Activated CD4-positive, alpha-beta T cell treated with anti-CD3 and anti-CD28 coated beads, Interleukin-2, amount 50 U/mL, for 16 hours (primary cell): ENCODE results near the gene CCN2.

Experiments used
- DNase-seq: peaks from one replicate; pipeline ENCODE4 v3.0.0-alpha.2; 2020

The CCN2 gene

GRCh38 chr6:131950767-131951575 lies at the start of gene CCN2:
TSS of gene CCN2 (minus strand) at chr6:131951372. CDS start at chr6:131951172, 200 bp downstream.
- no peak for DNase-seq

GRCh38 chr6:132000296-132000695 lies 49.1 kb upstream of the CCN2 start:
- DNase-seq: no peak

GRCh38 chr6:131999545-132000146 lies 48.5 kb upstream of the CCN2 start:
- DNase-seq: no peak

GRCh38 chr6:131998255-131998982 lies 47.2 kb upstream of the CCN2 start:
- DNase-seq: no peak

- DNase-seq: no peak
Measured at GRCh38 chr6:131997429-131998153, 46.4 kb upstream of the CCN2 start.

- no peak for DNase-seq
Measured at GRCh38 chr6:131995917-131996316, 44.7 kb upstream of the CCN2 start.

GRCh38 chr6:131992557-131992956 lies 41.4 kb upstream of the CCN2 start:
- no peak for DNase-seq

- DNase-seq: no peak
Measured at GRCh38 chr6:131989036-131989435, 37.9 kb upstream of the CCN2 start.

GRCh38 chr6:131982740-131983259 lies 31.6 kb upstream of the CCN2 start:
- no peak for DNase-seq

GRCh38 chr6:131981624-131981978 lies 30.4 kb upstream of the CCN2 start:
- no peak for DNase-seq

GRCh38 chr6:131980791-131981623 lies 29.8 kb upstream of the CCN2 start:
- DNase-seq: no peak

- no peak for DNase-seq
Measured at GRCh38 chr6:131980338-131980790, 29.2 kb upstream of the CCN2 start.

- DNase-seq: no peak
Measured at GRCh38 chr6:131979515-131980337, 28.6 kb upstream of the CCN2 start.

GRCh38 chr6:131978522-131978921 lies 27.4 kb upstream of the CCN2 start:
- no peak for DNase-seq

- DNase-seq: no peak
Measured at GRCh38 chr6:131976545-131977061, 25.4 kb upstream of the CCN2 start.

- no peak for DNase-seq
Measured at GRCh38 chr6:131972741-131973140, 21.6 kb upstream of the CCN2 start.

- no peak for DNase-seq
Measured at GRCh38 chr6:131970076-131970859, 19.1 kb upstream of the CCN2 start.

- no peak for DNase-seq
Measured at GRCh38 chr6:131968656-131969055, 17.5 kb upstream of the CCN2 start.

GRCh38 chr6:131967948-131968347 lies 16.8 kb upstream of the CCN2 start:
- no peak for DNase-seq

GRCh38 chr6:131966443-131966842 lies 15.3 kb upstream of the CCN2 start:
- DNase-seq: no peak
